HepG2 (cell line): ENCODE data around the gene SIGMAR1. TPM values are rescaled to one million over a fixed set of nuclear protein-coding genes. Genes with fewer than 3 reads are reported as not detected.

Source experiments
- ATAC-seq: fragments of 200-7000 bp; cut with Tn5 transposase; 3 replicates; pipeline ENCODE4 v1.9.1; 2020; ENCODE audit warnings: mild to moderate bottlenecking, moderate library complexity
- BruUV-seq: library from RNA; stranded (reverse); fragments of 400-500 nt; replicated peaks from 2 replicates; lab custom pipeline; 2021; lab: Mats Ljungman, UMichigan
- CTCF ChIA-PET: fragments of 300-600 bp; formaldehyde crosslinking; extraction: SDS; loops from one replicate; lab custom pipeline; 2021; ENCODE audit warnings: low total read pairs, inconsistent platforms, low intra/inter-chr PET ratio; lab: Yijun Ruan, JAX
- POLR2A ChIA-PET: fragments of 350-600 bp; sonication (Branson Sonifier 250); formaldehyde crosslinking; loops from one replicate; lab custom pipeline; 2020; ENCODE audit warnings: antibody characterized with exemption, inconsistent platforms; lab: Yijun Ruan, JAX
- DNase-seq: peaks from one replicate; pipeline ENCODE4 v3.0.0-alpha.2; 2015; ENCODE audit warnings: low spot score
- FAIRE-seq: peaks from 3 replicates; lab custom pipeline; 2011; peaks lifted over from hg19 to GRCh38; lab: Jason Lieb, UNC
- H2AFZ ChIP-seq: one replicate; pipeline ENCODE4 v1.6.1; 2011; ENCODE audit warnings: low read length, inconsistent platforms
- H3K27ac ChIP-seq: fragments of 300-600 bp; 3 replicates; pipeline ENCODE4 v1.8.0; 2011; ENCODE audit warnings: mixed run types, mild to moderate bottlenecking, mixed read lengths, low read length, inconsistent platforms; ENCODE audit not compliant: insufficient read depth; ENCODE audit errors: extremely low read length
- H3K27me3 ChIP-seq, 2 experiments: fragments of 200-600 bp in 1 of 2; 2 replicates in 1 of 2; 3 replicates in 1 of 2; pipeline versions ENCODE4 v1.6.0 to v1.8.0; 2011; ENCODE audit warnings: low read length in 2 of 2, mild to moderate bottlenecking in 2 of 2, moderate library complexity in 2 of 2, inconsistent platforms in 1 of 2; ENCODE audit not compliant: insufficient read depth in 2 of 2, control insufficient read depth in 1 of 2
- H3K36me3 ChIP-seq, 2 experiments: fragments of 200-600 bp in 1 of 2; replicated peaks in 1 of 2; 2 replicates in 1 of 2; 3 replicates in 1 of 2; pipeline versions ENCODE4 v1.5.1 to v1.8.0; 2011; ENCODE audit warnings: low read length in 2 of 2, inconsistent platforms in 1 of 2; ENCODE audit not compliant: insufficient read depth in 2 of 2, control insufficient read depth in 1 of 2
- H3K4me1 ChIP-seq: 2 replicates; pipeline ENCODE4 v1.5.1; 2012; ENCODE audit warnings: low read length, inconsistent platforms; ENCODE audit not compliant: insufficient read depth
- H3K4me2 ChIP-seq: 2 replicates; pipeline ENCODE4 v1.6.0; 2011; ENCODE audit warnings: low read depth, low read length, inconsistent platforms
- H3K4me3 ChIP-seq, 3 experiments: fragments of 200-600 bp in 1 of 3; sonication (generic), shearing (Covaris generic) in 1 of 3; replicated peaks in 1 of 3; 2 replicates each; pipeline ENCODE4 v1.5.1; 2011 to 2016; ENCODE audit warnings: low read length in 3 of 3, inconsistent platforms in 2 of 3, low read depth in 2 of 3, mild to moderate bottlenecking in 2 of 3, control low read depth in 1 of 3, mixed read lengths in 1 of 3; ENCODE audit not compliant: insufficient read depth in 1 of 3
- H3K79me2 ChIP-seq: one replicate; pipeline ENCODE4 v1.6.1; 2011; ENCODE audit warnings: low read length, inconsistent platforms; ENCODE audit not compliant: insufficient read depth
- H3K9ac ChIP-seq: 2 replicates; pipeline ENCODE4 v1.6.0; 2011; ENCODE audit warnings: mild to moderate bottlenecking, low read depth, low read length, inconsistent platforms; ENCODE audit not compliant: insufficient read depth
- H3K9me3 ChIP-seq: 2 replicates; pipeline ENCODE4 v1.5.1; 2012; ENCODE audit warnings: mild to moderate bottlenecking, low read length
- H4K20me1 ChIP-seq: 2 replicates; pipeline ENCODE4 v1.6.0; 2011; ENCODE audit warnings: inconsistent platforms, mild to moderate bottlenecking, low read length, moderate library complexity; ENCODE audit not compliant: insufficient read depth
- AGO2 ChIP-seq: fragments of 200-400 bp; formaldehyde crosslinking; optimal IDR thresholded peaks from 2 replicates; pipeline ENCODE3; 2017; ENCODE audit warnings: mild to moderate bottlenecking, low read depth, low read length, moderate library complexity
- KLF12 ChIP-seq: sonication (generic); formaldehyde crosslinking; IDR thresholded peaks from 2 replicates; pipeline ENCODE4 v1.4.0; 2020; ENCODE audit warnings: missing genetic modification reagents, borderline replicate concordance
- MEF2D ChIP-seq: sonication (generic); formaldehyde crosslinking; IDR thresholded peaks from 2 replicates; pipeline ENCODE4 v1.5.1; 2020; ENCODE audit warnings: mild to moderate bottlenecking, missing genetic modification reagents
- SAFB2 ChIP-seq: sonication (generic); formaldehyde crosslinking; IDR thresholded peaks from 2 replicates; pipeline ENCODE4 v1.5.1; 2020; ENCODE audit warnings: missing genetic modification reagents, low read depth, mild to moderate bottlenecking, borderline replicate concordance
- ZBTB42 ChIP-seq: sonication (generic); formaldehyde crosslinking; IDR thresholded peaks from 2 replicates; pipeline ENCODE4 v1.5.0; 2020; ENCODE audit warnings: mild to moderate bottlenecking, missing genetic modification reagents
- ZNF3 ChIP-seq: IDR thresholded peaks from 2 replicates; pipeline ENCODE4 v1.7.0; 2017; ENCODE audit warnings: inconsistent platforms
- ZNF460 ChIP-seq: sonication (generic); formaldehyde crosslinking; IDR thresholded peaks from 2 replicates; pipeline ENCODE4 v1.5.1; 2020; ENCODE audit warnings: missing genetic modification reagents, mild to moderate bottlenecking, borderline replicate concordance
- ZNF558 ChIP-seq: sonication (generic); formaldehyde crosslinking; IDR thresholded peaks from 2 replicates; pipeline ENCODE4 v1.9.0; 2022; ENCODE audit warnings: mild to moderate bottlenecking, missing genetic modification reagents, borderline replicate concordance
- ZNF614 ChIP-seq: IDR thresholded peaks from 2 replicates; pipeline ENCODE4 v1.6.1; 2018; ENCODE audit warnings: missing biosample characterization, missing genetic modification reagents, inconsistent platforms, borderline replicate concordance
- ZNF816 ChIP-seq: sonication (generic); formaldehyde crosslinking; IDR thresholded peaks from 2 replicates; pipeline ENCODE4 v1.8.0; 2022; ENCODE audit warnings: missing genetic modification reagents, mild to moderate bottlenecking, borderline replicate concordance
- WGBS: methylation state at CpG from one replicate; pipeline ENCODE4 v1.1.6; 2017; ENCODE audit warnings: low lambda C conversion rate; 5-methylcytosine and 5-hydroxymethylcytosine counted together
- in situ Hi-C: cut with HindIII; loops from 2 replicates; pipeline ENCODE4 v1.10.0; 2017; ENCODE audit warnings: low pct_unique_long_range_greater_than_20kb; ENCODE audit not compliant: extremely low pct_ligation_motif_present
- intact Hi-C: fragments of 100-400 bp; cut with micrococcal nuclease; formaldehyde crosslinking; loops from one replicate; pipeline ENCODE4 v1.10.0; 2022; ENCODE audit not compliant: unreplicated experiment
- polyA plus RNA-seq, 8 experiments: library from polyadenylated mRNA; depleted of rRNA in 3 of 8; stranded (reverse) in 7 of 8; unstranded in 1 of 8; fragments of >200 nt; fragmentation: Illumina TruSeq in 4 of 8; extraction: Trizol in 4 of 8; gene quantifications; 2 replicates each; pipeline versions ENCODE4 v1.2.1 to v1.2.3, GENCODE V29; 2011 to 2016; ENCODE audit warnings: low read depth in 4 of 8, missing spikeins in 1 of 8, mixed read lengths in 1 of 8; ENCODE audit not compliant: insufficient read depth in 1 of 8
- total RNA-seq, 5 experiments: library from RNA; depleted of rRNA; stranded (reverse); fragments of >200 nt; fragmentation: Illumina TruSeq; extraction: Trizol; gene quantifications; 2 replicates each; pipeline ENCODE4 v1.2.3, GENCODE V29; 2016; ENCODE audit warnings: low read depth in 1 of 5
- TF ChIP-seq, protein P1 (sequence below): sonication (generic); formaldehyde crosslinking; IDR thresholded peaks from 2 replicates; pipeline ENCODE4 v1.5.0; 2020; ENCODE audit warnings: missing genetic modification reagents, mild to moderate bottlenecking, borderline replicate concordance
- TF ChIP-seq, protein P2 (sequence below): sonication (generic); formaldehyde crosslinking; IDR thresholded peaks from one replicate; pipeline ENCODE4 v1.5.1; 2020; ENCODE audit warnings: mild to moderate bottlenecking, missing genetic modification reagents; ENCODE audit errors: not compliant biosample characterization

The SIGMAR1 gene
- total and polyA plus RNA-seq, 2 of the 13 experiments (the other 11 are each of a cell fraction or from before 2014, with no cell fraction given), result 38.9 to 60.8 TPM

DNA sequence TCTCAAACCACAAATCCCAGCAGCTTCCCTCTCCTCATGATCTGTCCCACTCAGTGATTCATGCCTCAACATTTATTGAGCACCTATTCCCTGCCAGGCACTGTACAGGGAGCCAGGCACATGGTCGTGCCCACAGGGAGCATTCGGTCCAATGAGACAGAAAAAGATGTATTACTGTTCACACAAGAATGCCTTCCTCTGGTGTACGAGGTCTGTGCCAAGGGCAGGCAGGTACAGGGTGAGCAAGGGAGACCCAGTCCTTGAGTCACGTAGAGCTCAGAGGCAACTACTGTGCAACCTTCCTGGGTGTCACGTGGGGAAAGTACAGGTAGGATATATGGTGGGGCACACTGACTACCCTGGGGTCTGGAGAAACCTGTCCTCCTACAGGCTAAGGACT, 52.6 kb downstream of the SIGMAR1 start:
- ChIA-PET POLR2A (no interaction called here), CTCF (no interaction called here)
- WGBS, result 4% methylated on average over 3 of the region's 5 CpGs
- BruUV-seq, result no TSS peak
- no peaks in the 10 kb centered on the region for H3K79me2 ChIP-seq
- no peaks in the 10 kb centered on the region for H3K36me3 ChIP-seq
- in situ Hi-C loops (no loop called here), intact Hi-C loops (no loop called here)
- ATAC-seq, result no peak
- no peaks in the 10 kb centered on the region for H3K4me1 ChIP-seq
- no peaks in the 10 kb centered on the region for H4K20me1 ChIP-seq
- H3K27ac ChIP-seq, result no peak overlapping the region
- no peaks in the 10 kb centered on the region for H3K9me3 ChIP-seq
- H2AFZ ChIP-seq, result no peak overlapping the region
- no peak overlapping the region for H3K4me2 ChIP-seq
- DNase-seq, result no peak
- peaks cover 12 to 82% of the 10 kb centered on the region in 2 experiments for H3K27me3 ChIP-seq
- H3K9ac ChIP-seq, result no peak overlapping the region
- FAIRE-seq, result no peak
- H3K4me3 ChIP-seq, result no peak overlapping the region
- no peak for TF ChIP-seq ZNF614 (CRISPR knock-in tag)
- no peak for TF ChIP-seq SAFB2 (CRISPR knock-in tag)
- TF ChIP-seq, protein P1, sequence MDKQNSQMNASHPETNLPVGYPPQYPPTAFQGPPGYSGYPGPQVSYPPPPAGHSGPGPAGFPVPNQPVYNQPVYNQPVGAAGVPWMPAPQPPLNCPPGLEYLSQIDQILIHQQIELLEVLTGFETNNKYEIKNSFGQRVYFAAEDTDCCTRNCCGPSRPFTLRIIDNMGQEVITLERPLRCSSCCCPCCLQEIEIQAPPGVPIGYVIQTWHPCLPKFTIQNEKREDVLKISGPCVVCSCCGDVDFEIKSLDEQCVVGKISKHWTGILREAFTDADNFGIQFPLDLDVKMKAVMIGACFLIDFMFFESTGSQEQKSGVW (CRISPR knock-in tag), result no peak
- no peak for TF ChIP-seq ZBTB42 (CRISPR knock-in tag)
- TF ChIP-seq ZNF460 (CRISPR knock-in tag), result no peak
- no peak for TF ChIP-seq AGO2
- TF ChIP-seq ZNF3 (CRISPR knock-in tag), result no peak
- no peak for TF ChIP-seq ZNF558
- no peak for TF ChIP-seq MEF2D (CRISPR knock-in tag)
- TF ChIP-seq, protein P2, sequence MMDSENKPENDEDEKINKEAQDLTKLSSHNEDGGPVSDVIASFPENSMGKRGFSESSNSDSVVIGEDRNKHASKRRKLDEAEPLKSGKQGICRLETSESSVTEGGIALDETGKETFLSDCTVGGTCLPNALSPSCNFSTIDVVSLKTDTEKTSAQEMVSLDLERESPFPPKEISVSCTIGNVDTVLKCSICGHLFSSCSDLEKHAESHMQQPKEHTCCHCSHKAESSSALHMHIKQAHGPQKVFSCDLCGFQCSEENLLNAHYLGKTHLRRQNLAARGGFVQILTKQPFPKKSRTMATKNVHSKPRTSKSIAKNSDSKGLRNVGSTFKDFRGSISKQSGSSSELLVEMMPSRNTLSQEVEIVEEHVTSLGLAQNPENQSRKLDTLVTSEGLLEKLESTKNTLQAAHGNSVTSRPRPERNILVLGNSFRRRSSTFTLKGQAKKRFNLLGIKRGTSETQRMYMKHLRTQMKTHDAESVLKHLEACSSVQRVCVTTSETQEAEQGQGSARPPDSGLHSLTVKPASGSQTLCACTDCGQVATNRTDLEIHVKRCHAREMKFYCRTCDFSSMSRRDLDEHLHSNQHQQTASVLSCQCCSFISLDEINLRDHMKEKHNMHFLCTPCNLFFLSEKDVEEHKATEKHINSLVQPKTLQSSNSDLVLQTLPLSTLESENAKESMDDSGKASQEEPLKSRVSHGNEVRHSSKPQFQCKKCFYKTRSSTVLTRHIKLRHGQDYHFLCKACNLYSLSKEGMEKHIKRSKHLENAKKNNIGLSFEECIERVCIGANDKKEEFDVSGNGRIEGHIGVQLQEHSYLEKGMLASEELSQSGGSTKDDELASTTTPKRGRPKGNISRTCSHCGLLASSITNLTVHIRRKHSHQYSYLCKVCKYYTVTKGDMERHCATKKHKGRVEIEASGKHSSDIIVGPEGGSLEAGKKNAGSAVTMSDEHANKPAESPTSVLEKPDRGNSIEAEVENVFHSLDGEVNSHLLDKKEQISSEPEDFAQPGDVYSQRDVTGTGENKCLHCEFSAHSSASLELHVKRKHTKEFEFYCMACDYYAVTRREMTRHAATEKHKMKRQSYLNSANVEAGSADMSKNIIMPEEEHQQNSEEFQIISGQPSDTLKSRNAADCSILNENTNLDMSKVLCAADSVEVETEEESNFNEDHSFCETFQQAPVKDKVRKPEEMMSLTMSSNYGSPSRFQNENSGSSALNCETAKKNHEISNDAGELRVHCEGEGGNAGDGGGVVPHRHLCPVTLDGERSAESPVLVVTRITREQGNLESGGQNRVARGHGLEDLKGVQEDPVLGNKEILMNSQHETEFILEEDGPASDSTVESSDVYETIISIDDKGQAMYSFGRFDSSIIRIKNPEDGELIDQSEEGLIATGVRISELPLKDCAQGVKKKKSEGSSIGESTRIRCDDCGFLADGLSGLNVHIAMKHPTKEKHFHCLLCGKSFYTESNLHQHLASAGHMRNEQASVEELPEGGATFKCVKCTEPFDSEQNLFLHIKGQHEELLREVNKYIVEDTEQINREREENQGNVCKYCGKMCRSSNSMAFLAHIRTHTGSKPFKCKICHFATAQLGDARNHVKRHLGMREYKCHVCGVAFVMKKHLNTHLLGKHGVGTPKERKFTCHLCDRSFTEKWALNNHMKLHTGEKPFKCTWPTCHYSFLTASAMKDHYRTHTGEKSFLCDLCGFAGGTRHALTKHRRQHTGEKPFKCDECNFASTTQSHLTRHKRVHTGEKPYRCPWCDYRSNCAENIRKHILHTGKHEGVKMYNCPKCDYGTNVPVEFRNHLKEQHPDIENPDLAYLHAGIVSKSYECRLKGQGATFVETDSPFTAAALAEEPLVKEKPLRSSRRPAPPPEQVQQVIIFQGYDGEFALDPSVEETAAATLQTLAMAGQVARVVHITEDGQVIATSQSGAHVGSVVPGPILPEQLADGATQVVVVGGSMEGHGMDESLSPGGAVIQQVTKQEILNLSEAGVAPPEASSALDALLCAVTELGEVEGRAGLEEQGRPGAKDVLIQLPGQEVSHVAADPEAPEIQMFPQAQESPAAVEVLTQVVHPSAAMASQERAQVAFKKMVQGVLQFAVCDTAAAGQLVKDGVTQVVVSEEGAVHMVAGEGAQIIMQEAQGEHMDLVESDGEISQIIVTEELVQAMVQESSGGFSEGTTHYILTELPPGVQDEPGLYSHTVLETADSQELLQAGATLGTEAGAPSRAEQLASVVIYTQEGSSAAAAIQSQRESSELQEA, result no peak
- no peak for TF ChIP-seq ZNF816 (CRISPR knock-in tag)
- TF ChIP-seq KLF12, result no peak
